NCI-H2196 treated with DMSO at 0.1 percent for 48 hours (cell line): Measurements from ENCODE around the gene MDM2.

ENCODE experiments used
- DNase-seq: peaks from one replicate; lab custom pipeline; 2025; ENCODE audit not compliant: unreplicated experiment; lab: John Stamatoyannopoulos, UW

MDM2 gene

GRCh38 chr12:68807576-68808387, at the start of gene MDM2:
MDM2 (plus strand) TSS chr12:68808177; CDS start chr12:68808478, 301 bp downstream.
- peak; percentile 93 for DNase-seq

GRCh38 chr12:68759852-68760251, 48.1 kb upstream of the MDM2 start:
- no peak for DNase-seq

- no peak for DNase-seq
These were observed 47.1 kb upstream of the MDM2 start for GRCh38 chr12:68760806-68761441.

GRCh38 chr12:68761442-68761812, 46.5 kb upstream of the MDM2 start:
- DNase-seq, result no peak

- no peak for DNase-seq
These were observed 45.9 kb upstream of the MDM2 start for GRCh38 chr12:68761901-68762630.

- DNase-seq, result no peak
These were observed 45.3 kb upstream of the MDM2 start for GRCh38 chr12:68762691-68763090.

GRCh38 chr12:68765696-68766095, 42.3 kb upstream of the MDM2 start:
- no peak for DNase-seq

GRCh38 chr12:68766646-68767045, 41.3 kb upstream of the MDM2 start:
- no peak for DNase-seq

- DNase-seq, result no peak
These were observed 40.8 kb upstream of the MDM2 start for GRCh38 chr12:68767191-68767590.

GRCh38 chr12:68768431-68768939, 39.5 kb upstream of the MDM2 start:
- no peak for DNase-seq

- DNase-seq, result no peak
These were observed 38.0 kb upstream of the MDM2 start for GRCh38 chr12:68769941-68770340.

GRCh38 chr12:68771223-68771925, 36.6 kb upstream of the MDM2 start:
- DNase-seq, result no peak

GRCh38 chr12:68772714-68773113, 35.3 kb upstream of the MDM2 start:
- no peak for DNase-seq

- no peak for DNase-seq
These were observed 34.4 kb upstream of the MDM2 start for GRCh38 chr12:68773582-68773981.

GRCh38 chr12:68775121-68775630, 32.8 kb upstream of the MDM2 start:
- no peak for DNase-seq

- no peak for DNase-seq
These were observed 30.9 kb upstream of the MDM2 start for GRCh38 chr12:68776976-68777610.

- no peak for DNase-seq
These were observed 28.7 kb upstream of the MDM2 start for GRCh38 chr12:68779280-68779679.

GRCh38 chr12:68780731-68781130, 27.2 kb upstream of the MDM2 start:
- no peak for DNase-seq

- no peak for DNase-seq
These were observed 26.2 kb upstream of the MDM2 start for GRCh38 chr12:68781728-68782127.

GRCh38 chr12:68784015-68784414, 24.0 kb upstream of the MDM2 start:
- DNase-seq, result no peak
